ENCODE measurements around the gene FLAD1.

The FLAD1 gene

GRCh38 chr1:154951901-154952657 is 31.1 kb upstream of the FLAD1 start:
- Histone ChIP-seq H3K4me1 (peaks cover 8% of the 10 kb centered on the region; the same call in 1 of the 2 replicates), H3K27me3 (no peaks in the 10 kb centered on the region), H3K36me3 (no peaks in the 10 kb centered on the region), H3K4me3 (ENCODE audit: low read depth, low read length) (no peak overlapping the region), H3K9me3 (no peaks in the 10 kb centered on the region)
- no peak for TF ChIP-seq CTCF (IDR thresholded peaks at IDR 0.05; ENCODE audit: low read depth, low read length)
- no peak for DNase-seq

- no peak for DNase-seq
- no peak for TF ChIP-seq CTCF (IDR thresholded peaks at IDR 0.05; ENCODE audit: low read depth, low read length)
- Histone ChIP-seq H3K9me3 (no peaks in the 10 kb centered on the region), H3K36me3 (no peaks in the 10 kb centered on the region), H3K4me1 (peaks cover 8% of the 10 kb centered on the region; the same call in 1 of the 2 replicates), H3K27me3 (no peaks in the 10 kb centered on the region), H3K4me3 (ENCODE audit: low read depth, low read length) (no peak overlapping the region)
Measured at GRCh38 chr1:154952664-154953063, 30.5 kb upstream of the FLAD1 start.

GRCh38 chr1:154953611-154954038 is 29.5 kb upstream of the FLAD1 start:
- Histone ChIP-seq H3K4me3 (ENCODE audit: low read depth, low read length) (no peak overlapping the region), H3K36me3 (peaks cover 3% of the 10 kb centered on the region; the same call in 1 of the 2 replicates), H3K9me3 (no peaks in the 10 kb centered on the region), H3K4me1 (peaks cover 8% of the 10 kb centered on the region; the same call in 1 of the 2 replicates), H3K27me3 (no peaks in the 10 kb centered on the region)
- TF ChIP-seq CTCF (IDR thresholded peaks at IDR 0.05; ENCODE audit: low read depth, low read length), result no peak
- DNase-seq, result no peak

- DNase-seq, result no peak
- Histone ChIP-seq H3K4me3 (ENCODE audit: low read depth, low read length) (no peak overlapping the region), H3K27me3 (no peaks in the 10 kb centered on the region), H3K36me3 (peaks cover 12% of the 10 kb centered on the region), H3K9me3 (no peaks in the 10 kb centered on the region), H3K4me1 (peaks cover 8% of the 10 kb centered on the region; the same call in 1 of the 2 replicates)
- TF ChIP-seq CTCF (IDR thresholded peaks at IDR 0.05; ENCODE audit: low read depth, low read length), result no peak
Measured at GRCh38 chr1:154954541-154954940, 28.6 kb upstream of the FLAD1 start.

- TF ChIP-seq CTCF (IDR thresholded peaks at IDR 0.05; ENCODE audit: low read depth, low read length), result no peak
- Histone ChIP-seq H3K27me3 (no peaks in the 10 kb centered on the region), H3K4me3 (ENCODE audit: low read depth, low read length) (peak overlapping the region; percentile 76), H3K4me1 (peaks cover 8% of the 10 kb centered on the region; the same call in 1 of the 2 replicates), H3K9me3 (no peaks in the 10 kb centered on the region), H3K36me3 (peaks cover 14% of the 10 kb centered on the region)
- DNase-seq, result peak; percentile 57
Measured at GRCh38 chr1:154955039-154955717, 28.0 kb upstream of the FLAD1 start.

Data from BE2C (cell line).